Peyer's patch (tissue), 4 donors: Measurements from ENCODE around the gene LUC7L.
"Not testable (repeated sequence)": the region's sequence is repeated elsewhere in the genome, so short reads cannot be mapped to it uniquely, and the experiment has no call there.

Source experiments
- CTCF ChIP-seq, 6 experiments: fragments of 450-650 bp in 4 of 6; fragments of 200-600 bp in 2 of 6; sonication (generic) in 1 of 6; IDR thresholded peaks; one replicate each; pipeline ENCODE4 v1.5.1; 2017 to 2019; ENCODE audit warnings: antibody characterized with exemption in 6 of 6, mild to moderate bottlenecking in 3 of 6, moderate library complexity in 1 of 6
- POLR2A ChIP-seq, 2 donors: fragments of 450-650 bp; IDR thresholded peaks; one replicate each; pipeline ENCODE4 v1.5.1; 2017; ENCODE audit warnings: antibody characterized with exemption in 2 of 2, mild to moderate bottlenecking in 2 of 2, moderate library complexity in 2 of 2

- not testable (repeated sequence) for TF ChIP-seq CTCF, POLR2A (IDR thresholded peaks at IDR 0.05)
Observed at GRCh38 chr16:164134-164823, 65.0 kb downstream of the LUC7L start.
